Naive thymus-derived CD4-positive, alpha-beta T cell (primary cell): ENCODE measurements around the gene STRIP1. TPM values are rescaled to one million over a fixed set of nuclear protein-coding genes. Genes with fewer than 3 reads are reported as not detected.
A peak's percentile ranks its signal among the peaks of the same experiment; 100 is the strongest.
"Not testable (repeated sequence)": the region's sequence is repeated elsewhere in the genome, so short reads cannot be mapped to it uniquely, and the experiment has no call there.

Experiments
- ATAC-seq: fragments of 150-1000 bp; cut with Tn5 transposase; 2 replicates; pipeline ENCODE4 v1.10.0; 2021; ENCODE audit warnings: mild to moderate bottlenecking, moderate library complexity
- CTCF ChIA-PET: fragments of 350-600 bp; sonication (Branson Sonifier 250); formaldehyde crosslinking; loops from one replicate; lab custom pipeline; 2021; ENCODE audit warnings: antibody characterized with exemption; lab: Charles Lee
- POLR2A ChIA-PET: fragments of 350-600 bp; sonication (Branson Sonifier 250); formaldehyde crosslinking; loops from one replicate; lab custom pipeline; 2021; ENCODE audit warnings: antibody characterized with exemption, inconsistent platforms; lab: Charles Lee
- DNase-seq, 9 donors: peaks; one replicate each; pipeline versions ENCODE4 v3.0.0 to v3.0.0-alpha.2; 2020 to 2022; ENCODE audit warnings: mixed read lengths in 1 of 9
- H3K27ac ChIP-seq: one replicate; pipeline ENCODE4 v1.7.0; 2013; ENCODE audit warnings: mild to moderate bottlenecking, low read depth, low read length, moderate library complexity
- H3K27me3 ChIP-seq, 2 donors: one replicate each; pipeline ENCODE4 v1.7.0; 2013; ENCODE audit warnings: low read length in 2 of 2, mild to moderate bottlenecking in 2 of 2, moderate library complexity in 2 of 2; ENCODE audit not compliant: control insufficient read depth in 2 of 2, insufficient read depth in 2 of 2
- H3K36me3 ChIP-seq, 3 experiments: 1 replicate in 2 of 3; 2 replicates in 1 of 3; pipeline ENCODE4 v1.7.0; 2013; ENCODE audit warnings: low read length in 3 of 3, mild to moderate bottlenecking in 3 of 3, moderate library complexity in 1 of 3; ENCODE audit not compliant: insufficient read depth in 3 of 3, control insufficient read depth in 2 of 3
- H3K4me1 ChIP-seq, 2 donors: one replicate each; pipeline ENCODE4 v1.7.0; 2013; ENCODE audit warnings: low read length in 2 of 2, mild to moderate bottlenecking in 2 of 2, moderate library complexity in 1 of 2; ENCODE audit not compliant: control insufficient read depth in 2 of 2, insufficient read depth in 2 of 2
- H3K4me3 ChIP-seq: 2 replicates; pipeline ENCODE4 v1.7.0; 2013; ENCODE audit warnings: mild to moderate bottlenecking, low read length
- H3K9me3 ChIP-seq, 3 experiments: 1 replicate in 2 of 3; 2 replicates in 1 of 3; pipeline ENCODE4 v1.7.0; 2013; ENCODE audit warnings: low read length in 3 of 3; ENCODE audit not compliant: control insufficient read depth in 2 of 3
- H3K27ac Mint-ChIP-seq, 9 donors: one replicate each; pipeline ENCODE4 v1.8.0; 2020 to 2022; ENCODE audit warnings: mixed read lengths in 9 of 9, mild to moderate bottlenecking in 8 of 9, moderate library complexity in 5 of 9, inconsistent platforms in 2 of 9
- H3K27me3 Mint-ChIP-seq, 5 donors: one replicate each; pipeline ENCODE4 v1.8.0; 2021 to 2022; ENCODE audit warnings: mixed read lengths in 5 of 5, mild to moderate bottlenecking in 1 of 5
- H3K36me3 Mint-ChIP-seq, 5 donors: one replicate each; pipeline ENCODE4 v1.8.0; 2020 to 2022; ENCODE audit warnings: mixed read lengths in 5 of 5, mild to moderate bottlenecking in 3 of 5, inconsistent platforms in 1 of 5
- H3K4me1 Mint-ChIP-seq, 7 donors: one replicate each; pipeline ENCODE4 v1.8.0; 2020 to 2022; ENCODE audit warnings: mixed read lengths in 7 of 7, mild to moderate bottlenecking in 3 of 7, inconsistent platforms in 1 of 7
- H3K4me3 Mint-ChIP-seq, 10 donors: one replicate each; pipeline ENCODE4 v1.8.0; 2020 to 2022; ENCODE audit warnings: mild to moderate bottlenecking in 10 of 10, mixed read lengths in 10 of 10, moderate library complexity in 6 of 10, inconsistent platforms in 2 of 10
- H3K9me3 Mint-ChIP-seq, 11 donors: one replicate each; pipeline ENCODE4 v1.8.0; 2020 to 2022; ENCODE audit warnings: mixed read lengths in 11 of 11, mild to moderate bottlenecking in 4 of 11, inconsistent platforms in 1 of 11, moderate library complexity in 1 of 11
- intact Hi-C, 2 donors: fragments of 100-400 bp; cut with micrococcal nuclease; formaldehyde crosslinking; loops; one replicate each; pipeline ENCODE4 v1.15.1; 2023
- polyA plus RNA-seq, 2 donors: library from polyadenylated mRNA; unstranded; fragments of 300-500 nt; fragmentation: Illumina TruSeq; gene quantifications; one replicate each; pipeline ENCODE4 v1.2.3, GENCODE V29; 2021
- total RNA-seq, 6 experiments: library from RNA in 5 of 6; stranded (reverse) in 5 of 6; gene quantifications; 1 replicate in 5 of 6; 2 replicates in 1 of 6; pipeline ENCODE4 v1.2.3 and lab custom pipeline; 2021 to 2026

The STRIP1 gene
- total and polyA plus RNA-seq, 7 experiments from 2014 or later = 21.4 to 83.9 (median 65.7) TPM

- not testable (repeated sequence) for H3K9me3 Mint-ChIP-seq, DNase-seq, H3K36me3 ChIP-seq, ATAC-seq, H3K9me3 ChIP-seq, H3K27me3 Mint-ChIP-seq, H3K27me3 ChIP-seq, H3K36me3 Mint-ChIP-seq
- peak overlapping the region; percentile 87 to 97 (median 95) for H3K27ac Mint-ChIP-seq
- peak overlapping the region; percentile 61 for H3K27ac ChIP-seq
- ChIA-PET CTCF (interaction anchor here (0.7 to 2.5 kb wide), 7 partner anchors 11 to 1673 kb away, joined by 3 to 12 read pairs (median 7); partner anchors contain the start of gene AHCYL1), POLR2A (interaction anchor here (1.3 to 5.1 kb wide), 3 partner anchors 8 to 523 kb away, joined by 3 to 31 read pairs (median 4); partner anchors contain the start of gene RBM15)
- H3K4me3 ChIP-seq = peak overlapping the region; percentile 36
- intact Hi-C loops = loop anchor here (2.0 to 10.0 kb wide), 8 partner anchors 20 to 1727 kb away; partner anchors contain the start of genes CLCC1 (in 2 of the 2), ATP5PB (in 1 of the 2), DDX20 (in 1 of the 2) and KCNC4 (in 1 of the 2)
- peaks cover 27% of the 10 kb centered on the region in 2 donors for H3K4me1 ChIP-seq
- peaks cover 27 to 55% (median 46%) of the 10 kb centered on the region in 7 donors for H3K4me1 Mint-ChIP-seq
- H3K4me3 Mint-ChIP-seq = peak overlapping the region; percentile 74 to 90 (median 86)
Measured at GRCh38 chr1:110030687-110031086, 3.7 kb upstream of the STRIP1 start.

GRCh38 chr1:110032327-110032726 lies 2.1 kb upstream of the STRIP1 start:
- peaks cover 0 to 2% (median 0%) of the 10 kb centered on the region in 11 donors for H3K9me3 Mint-ChIP-seq
- no peaks in the 10 kb centered on the region for H3K36me3 Mint-ChIP-seq
- peak overlapping the region in 7 of 9 donors; percentile 31 to 98 (median 73) for H3K27ac Mint-ChIP-seq
- H3K4me3 ChIP-seq = no peak overlapping the region
- ATAC-seq = no peak
- H3K27me3 ChIP-seq = no peaks in the 10 kb centered on the region
- no peak for DNase-seq
- H3K27me3 Mint-ChIP-seq = no peaks in the 10 kb centered on the region
- H3K27ac ChIP-seq = no peak overlapping the region
- ChIA-PET POLR2A (interaction anchor here (0.6 to 5.1 kb wide), 2 partner anchors 307 to 932 kb away, joined by 3 to 31 read pairs; partner anchors contain the start of gene RBM15), CTCF (interaction anchor here (0.9 to 1.2 kb wide), 2 partner anchors 28 to 392 kb away, joined by 3 read pairs; no protein-coding TSS in a partner anchor)
- intact Hi-C loops = loop anchor here (5.0 to 10.0 kb wide), 6 partner anchors 180 to 1725 kb away; partner anchors contain the start of genes CLCC1 (in 2 of the 2), ATP5PB (in 1 of the 2), DDX20 (in 1 of the 2) and KCNC4 (in 1 of the 2)
- peaks cover 0 to 6% (median 0%) of the 10 kb centered on the region in 3 experiments for H3K36me3 ChIP-seq
- H3K4me1 Mint-ChIP-seq = peaks cover 32 to 69% (median 57%) of the 10 kb centered on the region in 7 donors
- H3K9me3 ChIP-seq = no peaks in the 10 kb centered on the region
- H3K4me1 ChIP-seq = peaks cover 31% of the 10 kb centered on the region in 2 donors
- peak overlapping the region in 6 of 10 donors; percentile 1 to 98 (median 52) for H3K4me3 Mint-ChIP-seq

DNA sequence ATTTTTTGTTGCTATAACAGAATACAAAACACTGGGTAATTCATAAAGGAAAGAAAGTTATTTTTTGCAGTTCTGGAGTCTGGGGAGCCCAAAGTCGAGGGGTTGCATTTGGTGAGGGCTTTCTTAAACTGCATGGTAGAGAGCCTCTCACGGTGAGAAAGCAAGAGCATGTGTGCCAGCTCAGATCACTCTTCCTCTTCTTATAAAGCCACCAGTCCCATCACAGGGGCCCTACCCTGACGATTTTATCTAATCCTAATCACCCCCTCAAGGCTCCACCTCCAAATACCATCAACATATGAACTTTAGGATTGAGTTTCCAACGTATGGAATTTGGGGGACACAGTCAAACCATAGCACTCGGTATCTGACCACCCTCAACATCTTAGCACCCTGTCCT lies 1.0 kb upstream of the STRIP1 start:
- H3K27me3 Mint-ChIP-seq = no peaks in the 10 kb centered on the region
- peak overlapping the region; percentile 48 for H3K4me3 ChIP-seq
- peak overlapping the region in 8 of 10 donors; percentile 81 to 98 (median 95) for H3K4me3 Mint-ChIP-seq
- no peaks in the 10 kb centered on the region for H3K9me3 ChIP-seq
- ATAC-seq (no peak), DNase-seq (no peak)
- intact Hi-C loops = loop anchor here (5.0 to 10.0 kb wide), 6 partner anchors 179 to 1724 kb away; partner anchors contain the start of genes CLCC1 (in 2 of the 2), ATP5PB (in 1 of the 2), DDX20 (in 1 of the 2) and KCNC4 (in 1 of the 2)
- H3K36me3 ChIP-seq = peaks cover under 1 to 10% (median 4%) of the 10 kb centered on the region in 3 experiments
- H3K9me3 Mint-ChIP-seq = peaks cover 0 to 2% (median 0%) of the 10 kb centered on the region in 11 donors
- H3K27me3 ChIP-seq = no peaks in the 10 kb centered on the region
- H3K27ac ChIP-seq = no peak overlapping the region
- ChIA-PET CTCF (interaction anchor here (1.2 kb wide), 1 partner anchor 27 kb away, joined by 3 read pairs; no protein-coding TSS in a partner anchor), POLR2A (interaction anchor here (5.1 kb wide), 1 partner anchor 305 kb away, joined by 31 read pairs; the partner anchor contains the start of gene RBM15)
- peak overlapping the region; percentile 81 to 98 (median 95) for H3K27ac Mint-ChIP-seq
- H3K36me3 Mint-ChIP-seq = peaks cover 0 to 5% (median 4%) of the 10 kb centered on the region in 5 donors
- H3K4me1 ChIP-seq = peaks cover 31% of the 10 kb centered on the region in 2 donors
- peaks cover 32 to 69% (median 57%) of the 10 kb centered on the region in 7 donors for H3K4me1 Mint-ChIP-seq

DNA sequence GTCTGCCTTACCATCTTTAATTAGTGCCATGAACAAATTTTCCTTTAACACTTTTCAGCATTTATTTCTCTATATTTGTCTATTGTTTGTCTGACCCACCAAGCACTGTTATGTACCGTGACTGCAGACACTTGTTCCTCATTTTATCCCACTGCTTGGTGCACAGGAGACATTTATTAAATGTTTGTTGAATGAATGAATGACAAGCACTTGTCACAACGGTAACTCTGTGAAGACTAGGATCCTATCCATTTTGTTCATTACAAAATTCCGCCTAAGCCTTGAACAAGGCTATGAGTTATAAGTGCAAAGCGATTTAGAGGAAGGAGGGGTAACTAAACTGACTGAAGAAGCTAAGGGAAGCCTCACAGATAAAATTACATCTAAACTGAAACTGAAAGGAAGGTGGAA lies 379 bp upstream of the STRIP1 start:
- ATAC-seq (no peak), DNase-seq (no peak)
- peaks cover 31% of the 10 kb centered on the region in 2 donors for H3K4me1 ChIP-seq
- H3K4me3 Mint-ChIP-seq = peak overlapping the region; percentile 81 to 98 (median 95)
- no peaks in the 10 kb centered on the region for H3K27me3 Mint-ChIP-seq
- H3K27ac ChIP-seq = peak overlapping the region; percentile 97
- peaks cover 0 to 2% (median 0%) of the 10 kb centered on the region in 11 donors for H3K9me3 Mint-ChIP-seq
- peaks cover 32 to 72% (median 57%) of the 10 kb centered on the region in 7 donors for H3K4me1 Mint-ChIP-seq
- no peaks in the 10 kb centered on the region for H3K27me3 ChIP-seq
- no peaks in the 10 kb centered on the region for H3K9me3 ChIP-seq
- H3K4me3 ChIP-seq = peak overlapping the region; percentile 48
- peak overlapping the region; percentile 81 to 98 (median 95) for H3K27ac Mint-ChIP-seq
- ChIA-PET CTCF (interaction anchor here (0.6 to 1.5 kb wide), 5 partner anchors 8 to 550 kb away, joined by 3 to 4 read pairs (median 3); partner anchors contain the start of gene ATXN7L2), POLR2A (interaction anchor here (0.6 to 5.1 kb wide), 9 partner anchors 22 to 751 kb away, joined by 3 to 31 read pairs (median 4); partner anchors contain the start of genes AHCYL1, PSRC1 and RBM15)
- H3K36me3 Mint-ChIP-seq = peaks cover 3 to 11% (median 5%) of the 10 kb centered on the region in 5 donors
- intact Hi-C loops = loop anchor here (1.0 to 10.0 kb wide), 18 partner anchors 19 to 1723 kb away; partner anchors contain the start of genes AHCYL1 (in 2 of the 2), CLCC1 (in 2 of the 2), GNAI3 (in 2 of the 2) and KCNC4 (in 2 of the 2)
- peaks cover 5 to 16% (median 5%) of the 10 kb centered on the region in 3 experiments for H3K36me3 ChIP-seq

DNA sequence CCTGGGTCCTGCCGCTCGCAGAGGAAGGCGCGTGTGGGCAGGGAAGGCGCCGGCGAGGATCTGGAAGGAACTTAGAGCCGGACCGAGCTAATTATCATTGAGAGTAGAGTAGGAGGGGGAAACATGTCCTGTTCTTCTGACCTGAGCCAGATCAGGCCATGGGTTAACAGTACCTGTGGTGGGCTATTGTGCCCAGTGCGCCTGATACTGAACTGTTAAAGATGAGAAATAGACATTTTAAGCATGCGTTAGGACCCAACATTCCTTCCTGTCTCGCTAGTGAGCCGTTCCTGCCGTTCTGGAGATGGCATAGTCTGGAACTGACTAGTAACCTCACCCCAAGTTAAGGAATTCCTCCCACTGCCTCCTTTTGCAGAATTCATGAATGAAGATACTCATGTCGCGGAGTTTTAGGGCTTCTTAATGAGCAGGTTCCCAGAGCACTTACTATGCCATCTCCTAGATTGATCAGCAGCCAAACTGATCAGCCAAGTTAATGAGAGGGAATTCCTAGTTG lies 870 bp downstream of the STRIP1 start:
- H3K27me3 Mint-ChIP-seq = no peaks in the 10 kb centered on the region

More for the DNA sequence above, 870 bp downstream of the STRIP1 start:
- DNase-seq (no peak), ATAC-seq (no peak)
- H3K9me3 Mint-ChIP-seq = peaks cover 0 to 2% (median 0%) of the 10 kb centered on the region in 11 donors
- H3K4me1 Mint-ChIP-seq = peaks cover 32 to 65% (median 57%) of the 10 kb centered on the region in 7 donors
- peak overlapping the region; percentile 59 to 98 (median 90) for H3K27ac Mint-ChIP-seq
- Histone ChIP-seq H3K4me3 (peak overlapping the region; percentile 48), H3K27ac (peak overlapping the region; percentile 97), H3K4me1 (peaks cover 25 to 26% of the 10 kb centered on the region in 2 donors), H3K9me3 (no peaks in the 10 kb centered on the region), H3K36me3 (peaks cover 5 to 29% (median 5%) of the 10 kb centered on the region in 3 experiments), H3K27me3 (no peaks in the 10 kb centered on the region)
- peaks cover 5 to 14% (median 6%) of the 10 kb centered on the region in 5 donors for H3K36me3 Mint-ChIP-seq
- ChIA-PET CTCF (interaction anchor here (0.6 to 1.5 kb wide), 2 partner anchors 17 to 47 kb away, joined by 3 read pairs; no protein-coding TSS in a partner anchor), POLR2A (interaction anchor here (0.7 to 5.1 kb wide), 7 partner anchors 27 to 585 kb away, joined by 3 to 31 read pairs (median 4); partner anchors contain the start of genes AHCYL1, GNAI3 and RBM15)
- intact Hi-C loops = loop anchor here (2.0 to 10.0 kb wide), 7 partner anchors 18 to 1722 kb away; partner anchors contain the start of genes ATP5PB (in 1 of the 2), CLCC1 (in 1 of the 2), CYB561D1 (in 1 of the 2) and DDX20 (in 1 of the 2)
- H3K4me3 Mint-ChIP-seq = peak overlapping the region; percentile 88 to 98 (median 94)
